DND-41 (cell line): Measurements from ENCODE around the gene SPECC1.

Experiments used
- CTCF ChIP-seq: IDR thresholded peaks from 2 replicates; pipeline ENCODE4 v1.5.1; 2012; ENCODE audit warnings: borderline replicate concordance, low read length, moderate library complexity, mild to moderate bottlenecking; ENCODE audit not compliant: poor library complexity, severe bottlenecking; ENCODE audit errors: extremely low read depth
- EZH2 ChIP-seq: IDR thresholded peaks from 3 replicates; pipeline ENCODE4 v1.6.1; 2012; ENCODE audit warnings: borderline replicate concordance, low read depth, mild to moderate bottlenecking, moderate library complexity, low read length, inconsistent platforms; ENCODE audit not compliant: severe bottlenecking

DNA sequence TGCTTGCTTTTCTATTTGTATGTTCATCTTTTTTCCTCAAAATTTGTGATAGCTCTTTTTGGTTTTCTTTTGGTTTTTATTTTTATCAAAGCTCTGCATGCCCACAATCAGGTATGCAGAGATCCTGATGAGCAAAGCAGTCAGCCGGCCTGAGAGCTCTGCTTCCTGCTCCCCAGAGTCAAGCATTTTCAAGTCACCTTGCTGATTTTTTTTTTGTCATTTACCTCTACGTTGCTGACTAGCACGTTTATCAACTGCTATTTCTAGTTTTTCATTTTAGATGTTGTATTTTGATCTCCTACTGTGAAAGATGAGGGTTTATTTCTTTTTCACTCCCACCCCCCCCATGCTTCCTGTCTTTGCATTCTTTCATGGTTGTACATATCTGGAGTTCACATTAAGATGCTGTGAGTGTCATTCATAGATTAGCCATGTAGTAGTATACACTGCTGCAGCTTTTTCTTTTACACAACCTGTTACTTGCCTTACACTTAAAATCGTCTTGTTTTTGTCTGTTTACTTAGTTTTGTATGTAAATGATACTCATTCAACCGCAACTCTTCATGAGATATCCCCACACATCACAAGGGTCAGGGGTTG, 262.0 kb downstream of the SPECC1 start:
- no peak for TF ChIP-seq CTCF
- TF ChIP-seq EZH2, result no peak
